Upper lobe of right lung (tissue), 1 donor: ENCODE results near the gene MYBL2. TPM values are rescaled to one million over a fixed set of nuclear protein-coding genes. Genes with fewer than 3 reads are reported as not detected.

Experiments used
- ATAC-seq: fragments of 200-7000 bp; cut with Tn5 transposase; one replicate; pipeline ENCODE4 v1.9.1; 2020; ENCODE audit warnings: mild to moderate bottlenecking, moderate library complexity
- DNase-seq: peaks from one replicate; pipeline ENCODE4 v3.0.0-alpha.2; 2020
- H3K27ac ChIP-seq: fragments of 200-600 bp; one replicate; pipeline ENCODE4 v1.8.0; 2022
- H3K27me3 ChIP-seq: fragments of 200-600 bp; one replicate; pipeline ENCODE4 v1.8.0; 2022; ENCODE audit warnings: mild to moderate bottlenecking
- H3K36me3 ChIP-seq: fragments of 200-600 bp; one replicate; pipeline ENCODE4 v1.8.0; 2022
- H3K4me1 ChIP-seq: fragments of 200-600 bp; one replicate; pipeline ENCODE4 v1.8.0; 2022
- H3K4me3 ChIP-seq: fragments of 200-600 bp; one replicate; pipeline ENCODE4 v1.8.0; 2022; ENCODE audit warnings: mild to moderate bottlenecking
- H3K9me3 ChIP-seq: fragments of 200-600 bp; one replicate; pipeline ENCODE4 v1.8.0; 2022
- CTCF ChIP-seq: fragments of 200-600 bp; IDR thresholded peaks from one replicate; pipeline ENCODE4 v1.8.0; 2022; ENCODE audit warnings: antibody characterized with exemption
- intact Hi-C: fragments of 100-400 bp; cut with DNase I; formaldehyde crosslinking; loops from one replicate; pipeline ENCODE4 v1.11.0; 2022
- total RNA-seq: library from RNA; stranded (reverse); fragmentation: NEBNext Ultra II Directional; extraction: Animal tissue kit (Norgen Biotek cat#: 25700); gene quantifications from one replicate; pipeline ENCODE4 v1.2.1, GENCODE V29; 2021
- donor health status: DM: no; HTN: yes; CAD: no; lungs with severe emphysema.

Gene MYBL2
- total RNA-seq, 1 donor from 2014 or later, result 1.0 TPM

GRCh38 chr20:43731927-43732326 is 65.0 kb downstream of the MYBL2 start:
- no peak for ATAC-seq
- H3K27ac ChIP-seq, result no peak overlapping the region
- no peaks in the 10 kb centered on the region for H3K9me3 ChIP-seq

GRCh38 chr20:43736588-43737158 is 69.8 kb downstream of the MYBL2 start:
- Histone ChIP-seq H3K4me1 (no peaks in the 10 kb centered on the region), H3K4me3 (no peak overlapping the region), H3K27ac (no peak overlapping the region), H3K36me3 (no peaks in the 10 kb centered on the region), H3K9me3 (no peaks in the 10 kb centered on the region), H3K27me3 (peaks cover 3% of the 10 kb centered on the region)
- DNase-seq (no peak), ATAC-seq (no peak)
- TF ChIP-seq CTCF, result no peak
- intact Hi-C loops, result no loop called here

More at GRCh38 chr20:43731927-43732326, 65.0 kb downstream of the MYBL2 start:
- H3K4me3 ChIP-seq, result no peak overlapping the region
- intact Hi-C loops, result no loop called here
- no peaks in the 10 kb centered on the region for H3K4me1 ChIP-seq
- H3K27me3 ChIP-seq, result peaks cover 3% of the 10 kb centered on the region
- H3K36me3 ChIP-seq, result no peaks in the 10 kb centered on the region
- DNase-seq, result no peak
- no peak for TF ChIP-seq CTCF

- Histone ChIP-seq H3K27me3 (no peaks in the 10 kb centered on the region), H3K27ac (no peak overlapping the region), H3K36me3 (no peaks in the 10 kb centered on the region), H3K4me1 (no peaks in the 10 kb centered on the region), H3K4me3 (no peak overlapping the region), H3K9me3 (no peaks in the 10 kb centered on the region)
- TF ChIP-seq CTCF, result no peak
- intact Hi-C loops, result no loop called here
- no peak for ATAC-seq
- no peak for DNase-seq
Measured at GRCh38 chr20:43737925-43738324, 71.0 kb downstream of the MYBL2 start.

- TF ChIP-seq CTCF, result no peak
- H3K9me3 ChIP-seq, result no peaks in the 10 kb centered on the region
- intact Hi-C loops, result no loop called here
- H3K27me3 ChIP-seq, result no peaks in the 10 kb centered on the region
- no peaks in the 10 kb centered on the region for H3K4me1 ChIP-seq
- no peak overlapping the region for H3K27ac ChIP-seq
- no peak overlapping the region for H3K4me3 ChIP-seq
- H3K36me3 ChIP-seq, result no peaks in the 10 kb centered on the region
- ATAC-seq (no peak), DNase-seq (no peak)
Measured at GRCh38 chr20:43739148-43739749, 72.3 kb downstream of the MYBL2 start.

- Histone ChIP-seq H3K36me3 (no peaks in the 10 kb centered on the region), H3K4me3 (no peak overlapping the region), H3K9me3 (no peaks in the 10 kb centered on the region), H3K27ac (no peak overlapping the region), H3K4me1 (peaks cover 6% of the 10 kb centered on the region), H3K27me3 (no peaks in the 10 kb centered on the region)
- no peak for TF ChIP-seq CTCF
- no peak for DNase-seq
- intact Hi-C loops, result no loop called here
- no peak for ATAC-seq
Measured at GRCh38 chr20:43740642-43741041, 73.7 kb downstream of the MYBL2 start.
